ENCODE results near the gene SFT2D1.

Gene SFT2D1

GRCh38 chr6:166307082-166308032 is 35.0 kb downstream of the SFT2D1 start:
- no peak for DNase-seq (ENCODE audit: low read depth)

DNA sequence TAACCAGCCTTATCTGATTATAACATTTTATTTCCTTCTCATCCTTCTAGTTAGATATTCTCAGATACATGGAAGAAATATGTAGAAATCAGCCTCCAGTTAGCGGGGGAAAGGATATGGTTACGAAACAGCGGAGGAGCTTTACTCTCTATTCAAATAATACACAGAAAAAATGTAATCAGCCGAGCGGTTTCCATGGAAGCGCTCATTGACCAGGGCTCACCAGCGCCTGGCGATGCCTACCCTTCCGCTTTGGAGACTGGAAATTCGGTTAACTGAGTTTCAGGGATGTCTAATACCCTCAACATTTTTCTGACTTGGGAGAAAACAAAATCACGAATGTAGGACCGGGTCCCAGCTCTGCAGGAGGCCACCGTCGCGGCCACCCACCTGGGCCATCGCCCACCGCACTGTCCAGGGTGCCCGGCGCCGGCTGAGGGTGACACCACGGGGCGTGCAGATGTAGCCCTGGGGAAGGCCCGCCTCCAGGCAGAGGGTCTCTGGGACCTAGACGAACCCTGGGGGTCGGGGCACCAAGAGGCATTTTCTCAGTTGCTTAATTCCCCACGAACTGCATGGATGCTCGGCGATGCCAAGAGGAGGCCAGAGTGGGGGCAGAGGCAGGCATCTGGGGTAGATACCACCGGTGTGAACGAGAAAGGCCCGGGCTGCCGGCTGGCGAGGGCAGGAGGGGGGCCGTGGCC is 35.8 kb downstream of the SFT2D1 start:
- DNase-seq (ENCODE audit: low read depth), result no peak

DNA sequence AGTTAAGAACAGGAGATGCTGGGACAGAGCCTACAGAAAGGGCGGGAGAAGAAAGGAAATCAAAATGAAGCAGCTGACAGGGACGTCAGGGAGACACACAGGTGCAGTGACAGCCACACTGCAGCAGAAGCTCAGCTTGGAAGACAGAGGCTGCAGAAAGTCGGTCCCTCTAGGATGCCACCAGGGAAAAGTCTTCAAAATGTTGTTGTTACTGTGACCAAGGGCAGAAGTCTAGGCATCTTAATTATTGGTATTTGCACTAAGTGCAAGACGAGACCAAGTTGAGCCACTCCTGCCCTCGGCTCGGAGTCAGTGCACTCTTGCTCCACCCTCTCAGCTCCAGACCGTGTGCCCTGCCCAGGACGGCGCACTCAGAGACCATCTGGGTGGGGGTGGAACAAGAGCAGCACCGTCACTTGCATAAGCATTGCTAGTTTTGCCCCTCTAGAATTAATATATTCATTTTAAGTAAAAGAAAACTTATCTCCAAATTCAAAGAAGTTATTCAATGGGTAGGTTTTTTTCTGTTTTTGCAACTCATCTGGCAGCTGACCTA is 36.7 kb downstream of the SFT2D1 start:
- DNase-seq (ENCODE audit: low read depth), result no peak

- DNase-seq (ENCODE audit: low read depth), result no peak
Observed at GRCh38 chr6:166304106-166304505, 38.2 kb downstream of the SFT2D1 start.

DNA sequence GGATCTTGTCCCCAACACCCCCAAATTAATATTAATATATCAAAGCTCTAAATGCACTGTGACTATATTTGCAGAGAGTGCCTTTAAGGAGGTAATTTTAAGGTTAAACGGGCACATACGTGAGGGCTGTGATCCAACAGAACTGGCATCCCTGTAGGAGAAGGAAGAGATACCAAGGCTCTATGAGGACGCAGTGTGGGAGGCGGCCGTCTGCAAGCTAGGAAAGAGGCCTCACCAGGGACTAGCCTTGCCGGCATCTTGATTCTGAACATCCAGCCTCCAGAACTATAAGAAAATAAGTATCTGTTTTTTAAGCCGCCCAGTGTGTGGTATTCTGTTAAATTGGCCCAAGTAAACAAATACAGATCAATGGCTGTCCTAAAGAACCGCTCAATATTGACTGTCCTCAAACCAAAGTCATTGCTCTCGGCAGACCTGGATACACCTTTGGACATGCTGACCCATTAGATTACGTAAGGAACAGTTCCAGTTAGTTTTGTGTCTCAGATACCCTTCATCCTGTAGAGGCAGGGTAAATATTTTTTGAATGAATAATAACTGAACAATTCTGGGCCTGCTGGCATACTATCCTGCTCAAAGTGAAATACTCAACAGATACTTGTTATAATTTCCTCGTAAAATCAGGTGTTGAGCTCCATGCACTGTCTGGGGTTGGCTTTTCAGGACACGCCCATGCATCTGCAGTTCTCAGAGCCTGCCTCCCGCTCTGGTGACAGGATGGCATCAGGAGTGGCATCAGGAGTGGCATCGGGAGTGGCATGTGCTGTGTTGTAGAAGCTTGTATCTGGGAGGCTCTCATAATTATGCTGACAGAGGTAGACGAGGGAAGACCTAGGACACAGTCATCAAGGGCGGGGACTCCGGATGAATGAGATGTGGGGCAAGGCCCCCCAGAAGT is 40.5 kb downstream of the SFT2D1 start:
- no peak for DNase-seq (ENCODE audit: low read depth)

DNA sequence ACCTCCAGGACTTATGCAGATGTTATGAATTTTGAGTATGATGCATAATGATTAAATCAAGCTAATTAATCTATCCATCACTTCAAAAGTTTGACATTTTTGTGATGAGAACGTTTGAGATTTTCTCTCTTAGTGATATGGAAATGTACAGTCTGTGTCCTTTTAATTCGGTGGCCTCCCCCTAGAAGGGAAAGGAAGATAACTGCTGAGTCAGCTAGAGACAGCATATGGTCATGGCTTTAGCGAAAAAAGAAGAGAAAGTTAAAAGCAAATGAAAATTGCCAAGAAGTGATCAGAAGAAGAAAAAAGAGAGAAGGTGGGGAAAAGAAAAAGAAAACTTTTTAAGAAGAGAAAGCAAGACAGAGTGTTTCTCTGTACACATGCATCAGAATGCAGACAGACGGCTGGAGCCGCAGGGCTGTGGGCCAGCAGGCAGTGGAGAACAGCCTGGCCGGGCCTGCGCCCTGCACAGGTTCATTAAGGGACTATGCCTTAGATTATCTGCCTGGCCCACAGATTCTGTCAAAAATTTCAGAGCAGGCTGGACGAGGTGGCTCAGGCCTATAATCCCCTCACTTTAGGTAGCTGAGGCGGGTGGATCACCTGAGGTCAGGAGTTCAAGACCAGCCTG is 41.9 kb downstream of the SFT2D1 start:
- no peak for DNase-seq (ENCODE audit: low read depth)

DNA sequence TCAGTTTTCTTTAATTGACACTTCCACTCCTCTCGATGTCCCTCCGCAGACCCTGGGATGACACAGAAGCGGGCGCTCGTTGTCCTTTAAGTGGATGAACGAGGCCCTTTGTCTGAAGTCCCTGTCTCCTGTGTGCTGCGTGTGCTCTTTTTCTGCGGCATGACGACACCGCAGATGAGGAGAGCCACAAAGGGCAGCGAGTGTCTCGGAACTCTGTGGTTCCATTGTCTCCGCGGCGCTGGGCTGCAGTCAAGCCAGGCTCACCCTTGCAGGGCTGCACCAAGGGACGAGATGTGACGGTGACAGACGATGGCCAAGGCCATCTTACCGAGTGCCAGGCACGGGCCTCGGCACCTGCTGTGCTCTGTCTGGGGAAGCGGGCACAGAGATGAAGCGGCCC is 44.7 kb downstream of the SFT2D1 start:
- no peak for DNase-seq (ENCODE audit: low read depth)

GRCh38 chr6:166296035-166296883 is 46.1 kb downstream of the SFT2D1 start:
- DNase-seq (ENCODE audit: low read depth), result no peak

- no peak for DNase-seq (ENCODE audit: low read depth)
Observed at GRCh38 chr6:166293731-166294584, 48.4 kb downstream of the SFT2D1 start.

- DNase-seq (ENCODE audit: low read depth), result no peak
Observed at GRCh38 chr6:166289207-166290060, 52.9 kb downstream of the SFT2D1 start.

DNA sequence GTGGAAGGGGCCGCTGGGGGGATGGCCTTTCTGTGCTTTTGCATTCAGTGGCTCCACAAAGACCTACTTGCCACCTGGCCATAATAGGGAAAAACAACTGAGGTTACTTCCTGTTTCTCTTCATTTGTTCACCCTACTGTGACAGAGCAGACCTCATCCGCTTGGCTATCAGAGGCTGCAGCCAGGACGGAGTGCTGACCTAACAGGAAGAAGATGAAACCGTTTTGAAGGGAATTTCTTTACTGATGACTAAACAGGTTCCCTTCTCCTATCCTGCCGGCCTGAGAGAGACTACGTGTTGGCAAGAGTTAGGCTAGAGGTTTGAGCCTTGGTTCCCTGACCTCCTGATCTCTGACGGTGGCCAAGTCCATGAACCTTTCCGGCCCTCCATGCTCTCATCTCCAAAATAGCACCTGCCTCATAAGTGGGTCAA is 55.5 kb downstream of the SFT2D1 start:
- DNase-seq (ENCODE audit: low read depth), result no peak

DNA sequence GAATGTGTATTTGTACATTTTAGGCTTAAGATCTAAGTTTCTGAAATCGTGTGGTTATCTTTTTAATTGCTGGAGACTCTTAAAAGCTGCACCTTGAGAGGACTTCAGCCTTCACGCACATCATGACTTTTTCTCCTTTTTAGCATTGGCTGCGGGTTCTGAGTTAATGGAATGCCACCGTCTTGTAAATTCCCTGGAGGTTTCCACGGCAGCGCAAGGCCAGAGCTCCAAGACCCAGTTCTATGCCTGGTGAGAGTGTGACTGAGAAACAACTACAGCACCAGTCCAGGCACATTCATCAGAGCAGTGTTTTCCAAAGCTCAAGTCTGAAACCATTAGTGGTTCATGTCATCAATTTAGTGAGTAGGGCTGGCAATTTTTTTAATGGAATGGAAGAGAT is 57.1 kb downstream of the SFT2D1 start:
- no peak for DNase-seq (ENCODE audit: low read depth)

- no peak for DNase-seq (ENCODE audit: low read depth)
Observed at GRCh38 chr6:166284640-166285039, 57.7 kb downstream of the SFT2D1 start.

- no peak for DNase-seq (ENCODE audit: low read depth)
Observed at GRCh38 chr6:166282394-166283032, 59.8 kb downstream of the SFT2D1 start.

DNA sequence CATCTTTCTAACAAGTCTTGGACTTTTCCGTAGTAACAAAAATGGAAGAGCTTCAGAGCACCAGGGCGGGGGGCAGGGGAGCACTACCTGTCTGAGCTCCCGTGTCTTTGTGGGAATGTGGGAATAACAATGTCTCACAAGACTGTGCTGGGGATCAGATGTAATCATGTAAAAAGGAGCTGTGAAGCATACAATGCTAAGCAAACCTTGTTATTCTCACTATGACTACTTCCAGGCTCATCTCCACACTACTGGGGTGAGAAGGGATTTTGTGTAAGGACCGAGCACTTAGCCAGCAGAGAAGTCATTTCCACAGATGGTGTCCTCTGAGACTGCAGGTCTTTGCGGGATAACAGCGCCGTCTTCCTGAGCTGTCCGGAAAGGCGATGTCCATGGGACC is 61.2 kb downstream of the SFT2D1 start:
- DNase-seq (ENCODE audit: low read depth), result no peak

DNA sequence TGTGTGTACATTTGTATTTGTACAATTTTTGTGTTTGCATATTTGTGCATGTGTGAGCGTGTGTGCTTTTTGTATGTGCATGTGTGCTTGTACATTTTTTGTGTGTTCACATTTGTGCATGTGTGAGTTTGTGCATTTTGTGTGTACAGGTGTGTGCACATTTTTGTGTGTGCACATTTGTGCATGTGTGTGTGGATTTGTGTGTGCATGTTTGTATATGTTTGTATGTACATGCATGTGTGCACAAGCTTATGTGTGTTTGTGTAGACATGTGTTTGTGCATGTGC is 63.0 kb downstream of the SFT2D1 start:
- DNase-seq (ENCODE audit: low read depth), result no peak

- no peak for DNase-seq (ENCODE audit: low read depth)
Observed at GRCh38 chr6:166278579-166279392, 63.6 kb downstream of the SFT2D1 start.
